ENCODE measurements around the gene LIN28B. TPM values are rescaled to one million over a fixed set of nuclear protein-coding genes. Genes with fewer than 3 reads are reported as not detected.
"Not testable (repeated sequence)": the region's sequence is repeated elsewhere in the genome, so short reads cannot be mapped to it uniquely, and the experiment has no call there.

LIN28B gene
- total RNA-seq, 2 donors from 2014 or later: not detected

- no peak for ATAC-seq
- Mint-ChIP-seq H3K27me3 (peaks cover 27 to 30% of the 10 kb centered on the region in 2 donors), H3K27ac (no peak overlapping the region), H3K4me3 (no peak overlapping the region), H3K9me3 (peaks cover 5% of the 10 kb centered on the region), H3K4me1 (ENCODE audit: low read depth in 2 of 2) (peaks cover 0 to 4% of the 10 kb centered on the region in 2 donors), H3K36me3 (peaks cover 7% of the 10 kb centered on the region)
- DNase-seq (ENCODE audit: low spot score): no peak
These were observed 7.7 kb upstream of the LIN28B start for GRCh38 chr6:104949206-104949605.

- peaks cover 36 to 51% of the 10 kb centered on the region in 2 donors for H3K27me3 Mint-ChIP-seq
- peaks cover 5% of the 10 kb centered on the region for H3K9me3 Mint-ChIP-seq
- no peak for ATAC-seq
- H3K27ac Mint-ChIP-seq: no peak overlapping the region
- peaks cover 8% of the 10 kb centered on the region for H3K36me3 Mint-ChIP-seq
- DNase-seq (ENCODE audit: low spot score): no peak
- peaks cover 0 to 4% of the 10 kb centered on the region in 2 donors for H3K4me1 Mint-ChIP-seq (ENCODE audit: low read depth in 2 of 2)
- no peak overlapping the region for H3K4me3 Mint-ChIP-seq
These were observed 5.2 kb upstream of the LIN28B start for GRCh38 chr6:104951677-104952076.

- DNase-seq (ENCODE audit: low spot score) (no peak), ATAC-seq (no peak)
- Mint-ChIP-seq H3K9me3 (peaks cover 3% of the 10 kb centered on the region), H3K36me3 (peaks cover 11% of the 10 kb centered on the region), H3K4me1 (ENCODE audit: low read depth in 2 of 2) (peaks cover 0 to 4% of the 10 kb centered on the region in 2 donors), H3K4me3 (no peak overlapping the region), H3K27ac (no peak overlapping the region), H3K27me3 (peaks cover 42 to 63% of the 10 kb centered on the region in 2 donors)
These were observed 4.0 kb upstream of the LIN28B start for GRCh38 chr6:104952911-104953399.

GRCh38 chr6:104953400-104954189 lies 3.3 kb upstream of the LIN28B start:
- H3K4me1 Mint-ChIP-seq (ENCODE audit: low read depth in 2 of 2); H3K4me3 Mint-ChIP-seq; ATAC-seq; H3K9me3 Mint-ChIP-seq; H3K27ac Mint-ChIP-seq; DNase-seq (ENCODE audit: low spot score): not testable (repeated sequence)
- Mint-ChIP-seq H3K27me3 (peaks cover 45 to 70% of the 10 kb centered on the region in 2 donors), H3K36me3 (peaks cover 11% of the 10 kb centered on the region)

DNA sequence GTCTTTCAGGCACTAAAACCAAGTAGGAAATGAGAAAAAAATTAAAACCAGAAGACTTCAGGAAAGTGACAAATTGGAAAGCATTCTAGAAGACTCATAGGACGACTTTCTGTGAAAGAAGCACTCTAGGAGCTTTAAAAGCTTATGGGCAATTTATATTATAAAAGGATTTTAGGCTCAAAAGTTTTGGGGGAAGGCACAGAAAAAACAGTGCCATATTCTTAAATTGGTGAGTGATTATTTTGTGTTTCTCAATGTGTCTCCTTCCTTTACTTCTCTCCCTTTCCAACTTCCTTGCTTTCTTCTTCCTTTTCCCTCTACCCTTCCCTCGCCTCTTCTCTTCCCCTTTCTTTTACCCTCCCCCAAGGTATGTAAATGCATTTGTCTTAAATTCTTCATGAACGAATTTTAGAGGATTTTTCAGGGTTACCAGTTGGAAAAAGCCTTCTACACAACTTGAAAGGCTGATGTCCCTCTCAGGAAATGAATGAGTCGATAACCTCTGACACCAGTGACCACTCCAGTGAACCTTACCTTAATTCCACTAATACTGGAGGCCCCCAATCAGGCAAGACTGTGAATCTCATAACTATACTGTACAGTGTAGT lies 2.6 kb upstream of the LIN28B start:
- Mint-ChIP-seq H3K36me3 (peaks cover 11% of the 10 kb centered on the region), H3K4me1 (ENCODE audit: low read depth in 2 of 2) (peaks cover 0 to 4% of the 10 kb centered on the region in 2 donors), H3K27ac (no peak overlapping the region), H3K9me3 (peaks cover 3% of the 10 kb centered on the region), H3K4me3 (no peak overlapping the region), H3K27me3 (peaks cover 48 to 74% of the 10 kb centered on the region in 2 donors)
- DNase-seq (ENCODE audit: low spot score): no peak
- ATAC-seq: no peak

DNA sequence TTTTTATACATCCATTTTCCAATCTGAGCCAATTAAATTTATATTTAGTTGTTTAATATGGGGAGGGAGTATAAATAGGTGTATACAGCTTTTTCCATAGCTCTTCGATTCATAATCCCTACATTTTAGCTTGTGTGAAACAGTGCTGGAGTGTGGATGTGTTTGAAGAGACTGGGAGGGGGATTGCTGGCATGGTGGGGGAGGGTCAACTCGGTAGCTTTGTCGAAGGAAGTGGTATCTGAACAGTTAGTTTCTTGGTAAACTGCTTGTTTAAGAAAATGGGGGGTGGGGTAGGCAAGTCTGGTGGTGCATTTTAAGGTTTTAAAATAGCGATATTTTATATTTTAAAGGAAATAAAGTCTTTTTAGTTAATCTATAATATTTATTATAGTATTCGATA lies 1.4 kb upstream of the LIN28B start:
- H3K27me3 Mint-ChIP-seq: peaks cover 48 to 77% of the 10 kb centered on the region in 2 donors
- H3K36me3 Mint-ChIP-seq: peaks cover 11% of the 10 kb centered on the region
- H3K27ac Mint-ChIP-seq: no peak overlapping the region
- H3K4me3 Mint-ChIP-seq: no peak overlapping the region
- ATAC-seq (no peak), DNase-seq (ENCODE audit: low spot score) (no peak)
- peaks cover 3% of the 10 kb centered on the region for H3K9me3 Mint-ChIP-seq
- H3K4me1 Mint-ChIP-seq (ENCODE audit: low read depth in 2 of 2): peaks cover 0 to 4% of the 10 kb centered on the region in 2 donors

GRCh38 chr6:104955927-104956730 lies 778 bp upstream of the LIN28B start:
- ATAC-seq: no peak
- Mint-ChIP-seq H3K27me3 (peaks cover 46 to 77% of the 10 kb centered on the region in 2 donors), H3K27ac (no peak overlapping the region), H3K9me3 (peaks cover 3% of the 10 kb centered on the region), H3K4me1 (ENCODE audit: low read depth in 2 of 2) (peaks cover 0 to 4% of the 10 kb centered on the region in 2 donors), H3K4me3 (no peak overlapping the region), H3K36me3 (peaks cover 11% of the 10 kb centered on the region)
- no peak for DNase-seq (ENCODE audit: low spot score)

DNA sequence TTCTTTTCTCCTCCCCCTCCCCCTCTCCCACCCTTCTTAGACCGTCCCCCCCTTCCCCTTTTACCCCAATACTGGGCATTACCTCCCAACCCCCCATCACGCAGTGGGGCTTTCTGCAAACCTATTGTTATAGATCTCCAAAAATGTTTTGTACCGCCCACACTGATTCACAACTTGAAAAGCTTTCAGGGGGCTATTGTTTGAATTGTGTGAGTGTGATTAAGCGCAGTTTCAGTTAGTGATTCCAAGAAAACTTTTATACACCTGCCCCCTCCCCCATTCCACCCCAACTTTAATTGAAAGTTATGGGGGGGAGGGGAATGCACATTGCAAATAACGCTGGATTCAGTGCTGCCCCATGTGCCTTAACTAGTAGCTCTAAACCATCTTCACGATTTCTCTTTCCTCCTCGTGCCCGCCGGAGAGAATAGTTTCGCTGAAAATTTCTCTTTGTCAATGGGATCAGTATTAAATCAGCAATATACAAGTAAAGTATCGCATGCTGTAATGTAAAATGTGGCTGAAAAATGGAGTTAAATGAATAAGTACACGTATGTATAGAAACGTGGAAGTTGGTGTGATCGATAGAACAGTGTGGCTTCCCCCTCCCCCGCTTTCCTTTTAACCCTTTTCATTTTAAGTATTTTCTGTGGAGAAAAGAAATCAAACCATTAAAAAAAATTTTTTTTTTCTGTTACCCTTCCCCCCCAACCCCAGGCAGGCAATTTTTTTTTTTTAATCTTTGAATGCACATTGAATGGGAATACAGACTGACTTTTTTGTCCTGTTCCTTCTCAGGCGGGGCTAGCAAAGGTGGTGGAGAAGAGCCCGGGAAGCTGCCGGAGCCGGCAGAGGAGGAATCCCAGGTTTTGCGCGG lies 632 bp downstream of the LIN28B start:
- no peak overlapping the region for H3K4me3 Mint-ChIP-seq
- H3K4me1 Mint-ChIP-seq (ENCODE audit: low read depth in 2 of 2): peaks cover 0 to 4% of the 10 kb centered on the region in 2 donors
- peaks cover 40 to 68% of the 10 kb centered on the region in 2 donors for H3K27me3 Mint-ChIP-seq
- H3K9me3 Mint-ChIP-seq: peaks cover 3% of the 10 kb centered on the region
- no peak overlapping the region for H3K27ac Mint-ChIP-seq
- H3K36me3 Mint-ChIP-seq: peaks cover 11% of the 10 kb centered on the region
- ATAC-seq: no peak
- no peak for DNase-seq (ENCODE audit: low spot score)

- H3K27ac Mint-ChIP-seq: no peak overlapping the region
These were observed 1.5 kb downstream of the LIN28B start for GRCh38 chr6:104958178-104959025.

DNA sequence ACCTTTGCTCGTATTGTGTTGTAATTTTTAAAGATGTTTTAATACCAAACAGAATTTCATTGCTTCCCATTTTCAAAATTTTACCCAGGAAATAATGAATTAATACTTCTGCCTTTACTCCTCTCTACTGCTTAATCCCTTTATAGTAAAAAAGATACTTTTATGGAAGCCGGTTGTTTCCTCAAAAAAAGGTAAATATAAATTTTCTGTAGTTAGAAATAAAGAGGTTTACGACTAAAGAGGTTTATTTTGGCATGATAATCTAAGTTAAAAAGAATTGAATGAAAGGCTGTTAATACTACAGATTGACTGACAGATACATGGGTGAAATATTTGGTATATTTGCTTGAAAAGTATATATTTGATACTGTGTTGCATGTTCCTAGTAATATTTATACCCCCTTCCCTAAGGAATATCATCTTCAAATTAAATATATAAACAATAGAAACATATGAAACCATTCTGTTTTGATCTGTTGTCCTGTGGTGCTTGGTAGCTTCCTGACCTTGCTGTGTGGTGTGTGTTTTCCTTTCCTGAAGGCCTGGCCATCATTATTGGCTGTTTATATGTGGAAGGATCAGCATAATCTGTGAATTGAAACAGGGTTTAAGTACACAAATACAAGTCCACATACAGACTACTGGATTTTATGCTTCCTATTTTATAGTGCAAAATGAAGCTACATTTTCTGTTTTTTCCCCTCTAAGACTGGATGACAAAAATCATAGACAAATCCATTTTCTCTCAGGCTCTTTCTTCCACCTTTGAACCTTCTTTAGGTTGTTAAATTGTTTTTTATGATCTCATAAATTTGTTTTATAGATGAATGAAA lies 2.3 kb downstream of the LIN28B start:
- peaks cover 27 to 54% of the 10 kb centered on the region in 2 donors for H3K27me3 Mint-ChIP-seq
- no peak overlapping the region for H3K4me3 Mint-ChIP-seq
- no peaks in the 10 kb centered on the region for H3K4me1 Mint-ChIP-seq (ENCODE audit: low read depth in 2 of 2)
- ATAC-seq (no peak), DNase-seq (ENCODE audit: low spot score) (no peak)
- H3K27ac Mint-ChIP-seq: no peak overlapping the region
- no peaks in the 10 kb centered on the region for H3K9me3 Mint-ChIP-seq
- H3K36me3 Mint-ChIP-seq: peaks cover 5% of the 10 kb centered on the region

More at GRCh38 chr6:104958178-104959025, 1.5 kb downstream of the LIN28B start:
- Mint-ChIP-seq H3K4me3 (no peak overlapping the region), H3K36me3 (peaks cover 7% of the 10 kb centered on the region), H3K4me1 (ENCODE audit: low read depth in 2 of 2) (peaks cover 0 to under 1% of the 10 kb centered on the region in 2 donors), H3K9me3 (peaks cover under 1% of the 10 kb centered on the region), H3K27me3 (peaks cover 33 to 63% of the 10 kb centered on the region in 2 donors)
- DNase-seq (ENCODE audit: low spot score) (no peak), ATAC-seq (no peak)

DNA sequence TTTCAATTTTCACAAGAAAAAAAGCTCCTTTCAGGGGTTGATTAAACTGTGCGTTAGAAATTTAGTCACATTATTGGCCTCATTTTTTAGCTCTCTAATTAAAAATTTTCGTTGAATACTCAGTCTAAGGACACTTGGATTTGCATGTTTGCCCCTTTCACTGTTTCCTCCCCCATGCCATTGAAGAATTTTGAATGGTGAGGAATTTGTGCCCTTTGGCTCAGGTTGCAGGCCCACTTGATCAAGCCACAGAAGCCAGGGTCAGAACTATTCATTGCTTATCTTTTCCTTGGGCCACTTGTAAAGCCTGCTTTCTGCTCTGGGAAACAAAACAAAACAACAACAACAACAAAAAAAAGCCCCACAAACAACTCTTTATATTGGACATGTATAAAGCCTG lies 12.2 kb downstream of the LIN28B start:
- H3K36me3 Mint-ChIP-seq: no peaks in the 10 kb centered on the region
- no peak overlapping the region for H3K27ac Mint-ChIP-seq
- no peaks in the 10 kb centered on the region for H3K27me3 Mint-ChIP-seq
- no peaks in the 10 kb centered on the region for H3K9me3 Mint-ChIP-seq
- H3K4me1 Mint-ChIP-seq (ENCODE audit: low read depth in 2 of 2): no peaks in the 10 kb centered on the region
- ATAC-seq: no peak
- H3K4me3 Mint-ChIP-seq: no peak overlapping the region
- DNase-seq (ENCODE audit: low spot score): no peak

All from natural killer cell treated with Interleukin-12 subunit alpha and Interleukin-12 subunit beta and Interleukin-15 and Interleukin-18, amount 100 ng/mL, for 72 hours (primary cell).